Anterior cingulate cortex (tissue), 58 donors: ENCODE measurements around the gene CNRIP1.

Source experiments
- DNase-seq, 58 donors: peaks; one replicate each; lab custom pipeline; 2025; lab: John Stamatoyannopoulos, UW

Gene CNRIP1

GRCh38 chr2:68253219-68254068 is 66.3 kb downstream of the CNRIP1 start:
- DNase-seq, result no peak

- DNase-seq, result peak; percentile 75 to 98 (median 96)
These were observed 67.1 kb downstream of the CNRIP1 start, which contains the start of gene PPP3R1 for GRCh38 chr2:68252400-68253218. TSS of gene PPP3R1 (minus strand) at chr2:68252532. CDS start at chr2:68252127, 405 bp downstream.

- peak in 11 of 58 donors; percentile 28 to 56 (median 45) for DNase-seq
These were observed 67.8 kb downstream of the CNRIP1 start for GRCh38 chr2:68251855-68252399.

- DNase-seq, result peak in 49 of 58 donors; percentile 7 to 65 (median 29)
These were observed 68.4 kb downstream of the CNRIP1 start for GRCh38 chr2:68251187-68251854.

GRCh38 chr2:68250652-68251186 is 69.0 kb downstream of the CNRIP1 start:
- DNase-seq, result no peak

- no peak for DNase-seq
These were observed 69.6 kb downstream of the CNRIP1 start for GRCh38 chr2:68250196-68250595.

GRCh38 chr2:68248806-68249205 is 70.9 kb downstream of the CNRIP1 start:
- no peak for DNase-seq

GRCh38 chr2:68248361-68248760 is 71.4 kb downstream of the CNRIP1 start:
- DNase-seq, result no peak

- no peak for DNase-seq
These were observed 73.4 kb downstream of the CNRIP1 start for GRCh38 chr2:68246396-68246795.

- no peak for DNase-seq
These were observed 74.1 kb downstream of the CNRIP1 start for GRCh38 chr2:68245672-68246071.

GRCh38 chr2:68245066-68245465 is 74.7 kb downstream of the CNRIP1 start:
- DNase-seq, result no peak

- no peak for DNase-seq
These were observed 75.3 kb downstream of the CNRIP1 start for GRCh38 chr2:68244456-68244855.
